Suppressor macrophage (primary cell): ENCODE measurements around the gene NACA2.
"Not testable (repeated sequence)": the region's sequence is repeated elsewhere in the genome, so short reads cannot be mapped to it uniquely, and the experiment has no call there.

Experiments used
- DNase-seq, 4 experiments: peaks; one replicate each; pipeline ENCODE4 v3.0.0-alpha.2; 2020 to 2022

Gene NACA2

DNA sequence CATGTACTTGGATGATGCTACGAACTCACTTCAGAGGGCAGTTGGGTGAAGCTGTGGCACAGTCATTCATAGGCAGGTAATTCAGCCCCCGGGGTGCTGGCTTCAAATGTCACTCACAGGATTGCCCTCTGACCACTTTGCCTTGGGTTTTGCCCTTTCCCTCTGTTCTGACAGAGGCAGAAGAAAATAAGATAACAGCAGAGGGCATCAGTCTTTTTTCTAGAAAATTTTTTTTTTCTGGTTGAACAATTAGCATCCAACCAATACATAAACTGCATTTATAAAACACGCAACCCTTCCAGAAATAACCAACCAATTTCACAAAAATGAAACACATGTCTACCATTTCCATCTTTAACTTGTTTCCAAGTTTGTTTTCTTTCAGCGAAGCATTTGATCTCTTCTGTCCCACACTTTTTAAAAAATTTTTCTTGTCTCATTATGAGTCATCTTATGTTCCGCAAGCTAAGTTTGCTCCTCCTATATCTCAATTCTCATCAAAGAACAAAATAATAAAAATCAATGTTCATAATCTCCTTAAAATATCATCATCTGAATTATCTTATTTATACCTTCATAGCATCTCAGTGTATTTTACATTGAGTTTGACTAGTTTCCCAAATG lies 15.6 kb downstream of the NACA2 start:
- DNase-seq, result no peak

DNA sequence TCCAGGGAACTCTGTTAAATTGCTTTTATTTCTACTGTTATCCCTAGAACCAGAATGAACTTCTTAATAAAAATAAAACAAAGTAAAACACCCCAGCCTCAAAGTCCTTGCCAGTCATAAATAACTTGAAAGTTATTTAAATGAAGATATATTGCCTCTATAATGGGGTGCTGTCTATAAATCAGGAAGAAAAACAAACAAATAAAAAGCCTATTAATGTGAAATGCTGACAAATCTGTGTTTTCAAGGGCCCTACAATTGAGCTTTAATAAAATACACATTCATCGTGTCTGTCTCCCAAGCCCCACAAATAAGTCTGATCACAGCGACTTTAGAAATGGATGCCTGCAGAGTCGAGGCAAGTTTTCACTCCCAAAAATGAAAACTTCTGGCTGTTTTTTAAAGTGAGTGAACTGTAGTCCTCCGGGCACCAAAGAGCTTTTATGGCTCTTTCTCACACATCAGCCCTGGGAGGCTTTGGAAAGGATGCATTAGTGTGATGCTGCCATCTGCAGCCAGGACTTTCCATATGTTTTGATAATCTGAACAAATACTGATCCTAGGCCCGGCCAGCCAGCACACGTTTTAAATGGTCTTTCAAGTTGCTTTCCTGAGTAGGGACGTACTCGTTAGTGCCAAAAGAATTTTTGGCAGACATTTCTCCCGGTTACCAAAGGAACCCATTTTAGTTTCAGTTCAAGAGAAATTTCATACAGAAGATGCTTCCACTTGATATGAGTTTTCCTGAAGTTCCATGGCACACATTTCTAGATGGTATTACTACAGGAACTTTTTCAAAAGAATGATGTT lies 16.3 kb downstream of the NACA2 start:
- DNase-seq, result peak in 1 of 4 experiments; percentile 2

DNA sequence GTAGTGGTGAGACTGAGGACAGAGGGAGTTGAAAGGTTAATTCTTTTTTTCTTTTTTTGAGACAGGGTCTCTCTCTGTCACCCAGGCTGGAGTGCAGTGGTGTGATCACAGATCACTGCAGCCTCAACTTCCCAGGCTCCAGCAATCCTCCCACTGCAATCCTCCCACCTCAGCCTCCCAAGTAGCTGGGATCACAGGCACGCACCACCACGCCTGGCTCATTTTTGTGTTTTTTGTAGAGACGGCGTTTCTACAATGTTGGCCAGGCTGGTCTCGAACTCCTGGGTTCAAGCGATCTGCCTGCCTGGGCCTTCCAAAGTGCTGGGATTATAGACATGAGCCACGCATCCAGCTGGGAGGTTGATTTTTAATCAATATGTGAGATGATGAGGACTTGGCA lies 18.5 kb downstream of the NACA2 start:
- DNase-seq, result not testable (repeated sequence)

DNA sequence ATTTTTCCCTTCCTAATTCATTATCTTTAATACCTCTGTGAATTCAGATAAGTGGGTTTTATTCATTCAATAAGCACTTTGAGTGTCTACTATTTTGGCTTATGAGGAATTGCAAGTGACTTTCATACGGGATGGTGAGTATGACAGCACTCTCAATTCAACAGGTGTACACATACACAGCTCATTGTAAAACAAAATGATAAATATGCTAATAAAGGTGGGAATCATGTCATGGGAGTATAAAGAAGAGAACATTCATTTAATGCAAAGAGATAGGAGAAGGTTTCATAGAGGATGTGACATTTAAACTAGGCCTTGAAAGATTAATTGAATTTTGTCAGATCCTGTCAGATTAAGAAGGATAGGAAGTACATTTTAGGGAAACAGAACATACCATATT lies 19.4 kb downstream of the NACA2 start:
- DNase-seq, result no peak

DNA sequence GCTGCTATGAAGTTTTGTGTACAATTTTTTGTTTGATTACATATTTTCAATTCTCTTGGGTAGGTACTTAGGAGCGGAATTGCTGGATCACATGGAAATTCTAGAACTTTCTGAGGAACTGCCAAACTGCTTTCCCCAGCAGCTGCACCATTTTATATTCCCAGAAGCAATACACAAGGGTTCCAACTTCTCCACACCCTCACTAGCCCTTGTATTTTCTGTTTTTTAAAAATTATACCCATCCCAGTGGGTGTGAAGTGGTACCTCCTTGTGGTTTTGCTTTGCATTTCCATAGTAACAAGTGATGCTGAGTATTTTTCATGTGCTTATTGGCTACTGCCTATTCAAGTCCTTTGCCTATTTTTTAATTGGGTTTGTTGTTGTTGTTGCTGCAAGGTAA lies 20.9 kb downstream of the NACA2 start:
- DNase-seq, result peak in 3 of 4 experiments; percentile 6 to 19 (median 11)

DNA sequence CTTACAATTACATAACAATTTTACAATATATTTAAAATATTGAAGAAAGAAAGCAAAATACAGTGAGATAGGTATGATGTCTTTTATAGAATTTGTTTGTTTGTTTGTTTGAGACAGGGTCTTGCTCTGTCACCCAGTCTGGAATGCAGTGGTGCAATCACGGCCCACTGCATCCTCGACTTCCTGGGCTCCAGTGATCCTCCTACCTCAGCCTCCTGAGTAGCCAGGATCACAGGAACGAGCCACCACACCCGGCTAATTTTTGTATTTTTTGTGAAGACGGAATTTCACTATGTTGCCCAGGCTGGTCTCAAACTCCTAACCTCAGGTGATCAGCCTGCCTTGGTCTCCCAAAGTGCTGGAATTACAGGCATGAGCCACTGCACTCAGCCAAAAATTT lies 21.5 kb downstream of the NACA2 start:
- not testable (repeated sequence) for DNase-seq

DNA sequence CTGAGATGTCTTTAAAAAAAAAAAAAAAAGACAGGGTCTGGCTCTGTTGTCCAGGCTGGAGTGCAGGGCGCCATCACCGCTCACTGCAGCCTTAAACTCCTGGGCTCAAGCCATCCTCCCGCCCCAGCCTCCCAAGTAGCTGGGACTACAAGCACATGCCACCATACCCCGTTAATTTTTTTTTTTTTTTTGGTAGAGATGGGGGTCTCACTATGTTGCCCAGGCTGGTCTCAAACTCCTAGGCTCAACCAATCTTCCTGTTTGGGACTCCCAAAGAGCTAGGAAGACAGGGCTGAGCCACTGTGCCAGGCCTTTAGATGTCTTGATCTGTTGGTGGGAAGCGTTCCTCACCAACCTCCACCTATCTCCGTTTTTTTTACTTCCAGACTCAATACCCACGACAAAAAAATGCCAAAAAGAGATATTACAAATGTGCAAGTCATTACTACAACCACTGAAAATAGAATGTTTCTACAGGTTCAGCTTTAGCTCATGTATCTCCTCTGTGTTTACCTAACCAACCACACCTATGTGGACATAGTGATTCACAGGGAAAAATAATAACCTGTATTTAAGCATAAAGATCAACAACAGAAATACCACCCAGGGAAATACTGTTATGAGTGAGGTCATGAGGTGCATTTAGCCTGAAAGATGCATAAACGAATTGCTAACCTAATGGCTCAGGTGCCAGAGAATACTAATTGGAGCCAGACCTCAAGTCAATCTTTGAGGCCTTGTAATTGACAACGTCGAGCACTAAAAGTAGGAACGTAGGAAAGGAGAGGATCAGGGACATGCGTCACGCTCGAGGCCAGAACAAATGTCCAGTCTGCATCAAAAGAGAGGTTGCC lies 22.6 kb downstream of the NACA2 start:
- DNase-seq, result no peak

DNA sequence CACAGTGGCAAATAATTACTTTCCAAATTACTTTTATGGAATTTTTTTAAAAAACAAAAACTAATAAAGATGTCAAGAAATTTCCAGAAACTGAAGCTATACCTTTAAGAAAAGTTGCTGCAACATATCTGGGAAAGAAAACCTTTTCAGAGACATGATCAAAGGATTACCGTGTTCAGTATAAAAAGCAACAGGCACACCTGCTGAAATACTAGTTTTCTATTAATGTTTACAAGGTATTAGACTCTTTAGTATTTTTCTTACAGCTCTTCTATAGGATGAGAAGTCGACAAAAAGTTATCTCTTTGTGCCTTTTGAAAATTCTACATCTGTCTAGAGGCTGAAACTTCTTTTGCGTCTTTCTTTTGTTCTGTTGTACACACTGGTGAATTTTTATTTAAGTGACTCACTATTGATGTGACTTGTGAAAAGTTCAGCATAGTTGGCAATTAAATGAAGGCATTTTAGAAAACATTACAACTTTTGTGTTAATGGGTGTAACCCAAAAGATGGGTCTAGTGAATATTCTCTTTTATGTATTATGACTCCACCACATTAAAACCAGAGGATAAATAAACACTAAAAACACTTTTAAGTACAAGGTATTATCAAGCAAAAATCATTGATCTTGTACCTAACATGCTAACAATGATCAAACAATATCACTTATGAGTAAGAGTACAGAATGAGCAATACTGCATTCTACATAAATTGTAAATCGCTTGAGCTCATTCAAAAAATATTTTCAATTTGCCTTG lies 23.8 kb downstream of the NACA2 start:
- DNase-seq, result no peak

DNA sequence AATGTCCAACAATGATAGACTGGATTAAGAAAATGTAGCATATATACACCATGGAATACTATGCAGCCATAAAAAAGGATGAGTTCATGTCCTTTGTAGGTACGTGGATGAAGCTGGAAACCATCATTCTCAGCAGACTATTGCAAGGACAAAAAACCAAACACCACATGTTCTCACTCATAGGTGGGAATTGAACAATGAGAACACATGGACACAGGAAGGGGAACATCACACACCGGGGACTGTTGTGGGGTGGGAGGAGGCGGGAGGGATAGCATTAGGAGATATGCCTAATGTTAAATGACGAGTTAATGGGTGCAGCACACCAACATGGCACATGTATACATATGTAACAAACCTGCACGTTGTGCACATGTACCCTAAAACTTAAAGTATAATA lies 24.6 kb downstream of the NACA2 start:
- not testable (repeated sequence) for DNase-seq

DNA sequence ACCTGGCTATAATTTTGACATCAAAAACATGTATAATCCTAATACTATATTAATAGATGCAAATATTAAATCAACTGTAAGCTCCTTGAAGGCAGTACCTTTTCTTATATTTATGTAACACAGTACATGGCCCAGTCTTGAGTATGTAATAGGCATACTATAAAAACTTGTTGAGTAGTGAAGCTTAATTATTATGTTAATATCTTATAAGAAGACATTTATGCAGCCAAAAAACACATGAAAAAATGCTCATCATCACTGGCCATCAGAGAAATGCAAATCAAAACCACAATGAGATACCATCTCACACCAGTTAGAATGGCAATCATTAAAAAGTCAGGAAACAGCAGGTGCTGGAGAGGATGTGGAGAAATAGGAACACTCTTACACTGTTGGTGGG lies 25.2 kb downstream of the NACA2 start:
- DNase-seq, result not testable (repeated sequence)

DNA sequence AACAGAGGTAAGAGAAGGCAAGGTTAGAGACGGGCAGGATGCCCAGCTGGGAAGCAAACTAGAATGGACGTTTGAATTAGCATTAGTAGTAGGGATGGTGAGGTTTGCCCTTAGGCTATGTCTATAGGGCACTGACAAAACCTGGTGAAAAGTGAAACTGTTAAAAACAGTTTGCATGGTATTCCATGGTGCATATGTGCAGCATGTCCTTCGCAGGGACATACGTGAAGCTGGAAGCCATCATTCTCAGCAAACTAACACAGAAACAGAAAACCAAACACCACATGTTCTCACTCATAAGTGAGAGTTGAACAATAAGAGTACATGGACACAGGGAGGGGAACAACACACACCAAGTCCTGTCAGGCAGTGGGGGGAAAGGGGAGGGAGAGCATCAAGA lies 25.8 kb downstream of the NACA2 start:
- DNase-seq, result no peak

DNA sequence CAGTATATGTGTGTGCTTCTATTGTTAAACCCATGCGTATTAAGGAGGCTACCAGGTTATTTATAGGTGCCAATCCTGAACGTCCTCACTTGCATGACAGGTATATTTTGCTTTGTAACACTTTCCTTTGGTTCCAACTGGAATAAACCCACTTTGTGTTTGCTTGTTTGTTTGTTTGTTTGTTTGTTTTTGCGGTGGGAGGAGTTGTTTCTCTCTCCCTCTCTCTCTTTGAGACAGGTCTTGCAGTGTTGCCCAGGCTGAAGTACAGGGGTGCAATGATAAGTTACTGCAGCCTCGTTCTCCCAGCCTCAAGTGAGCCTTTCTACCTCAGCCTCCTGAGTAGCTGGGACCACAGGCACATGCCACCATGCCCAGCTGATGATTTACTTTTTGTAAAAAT lies 28.7 kb downstream of the NACA2 start:
- DNase-seq, result no peak

DNA sequence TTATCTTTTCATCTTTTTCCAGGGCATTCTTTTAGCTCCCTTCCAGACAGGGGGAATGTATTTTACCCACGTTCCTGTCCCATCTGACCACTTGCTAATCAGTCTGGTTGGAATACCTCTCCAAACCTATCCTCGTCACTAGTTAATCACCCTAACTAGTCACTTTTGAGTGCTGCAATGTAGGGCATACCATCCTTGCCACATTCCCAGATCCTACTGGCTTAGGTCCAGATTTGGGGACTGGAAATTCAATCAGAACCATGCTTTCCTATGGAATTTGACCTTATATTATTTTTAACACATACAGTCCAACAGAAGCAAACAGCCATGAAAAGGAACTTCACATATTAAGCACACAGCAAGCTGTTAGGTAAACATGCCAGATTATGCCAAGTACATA lies 29.7 kb downstream of the NACA2 start:
- no peak for DNase-seq

DNA sequence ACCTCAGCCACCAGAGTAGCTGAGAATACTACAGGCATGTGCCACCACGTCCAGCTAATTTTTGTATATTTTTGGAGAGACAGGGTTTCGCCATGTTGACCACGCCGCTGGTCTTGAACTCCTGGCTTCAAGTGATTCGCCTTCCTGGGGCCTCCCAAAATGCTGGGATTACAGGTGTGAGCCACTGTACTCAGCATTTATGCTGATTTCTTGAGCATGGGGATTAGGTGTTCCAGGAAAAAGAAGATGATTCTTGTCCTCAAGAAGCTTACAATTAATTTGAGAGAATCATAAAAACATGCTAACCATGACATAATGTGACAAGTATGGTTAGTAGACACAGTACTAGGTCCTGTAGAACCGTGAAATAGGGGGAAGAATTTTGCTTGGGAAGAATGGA lies 30.9 kb downstream of the NACA2 start:
- DNase-seq, result no peak

DNA sequence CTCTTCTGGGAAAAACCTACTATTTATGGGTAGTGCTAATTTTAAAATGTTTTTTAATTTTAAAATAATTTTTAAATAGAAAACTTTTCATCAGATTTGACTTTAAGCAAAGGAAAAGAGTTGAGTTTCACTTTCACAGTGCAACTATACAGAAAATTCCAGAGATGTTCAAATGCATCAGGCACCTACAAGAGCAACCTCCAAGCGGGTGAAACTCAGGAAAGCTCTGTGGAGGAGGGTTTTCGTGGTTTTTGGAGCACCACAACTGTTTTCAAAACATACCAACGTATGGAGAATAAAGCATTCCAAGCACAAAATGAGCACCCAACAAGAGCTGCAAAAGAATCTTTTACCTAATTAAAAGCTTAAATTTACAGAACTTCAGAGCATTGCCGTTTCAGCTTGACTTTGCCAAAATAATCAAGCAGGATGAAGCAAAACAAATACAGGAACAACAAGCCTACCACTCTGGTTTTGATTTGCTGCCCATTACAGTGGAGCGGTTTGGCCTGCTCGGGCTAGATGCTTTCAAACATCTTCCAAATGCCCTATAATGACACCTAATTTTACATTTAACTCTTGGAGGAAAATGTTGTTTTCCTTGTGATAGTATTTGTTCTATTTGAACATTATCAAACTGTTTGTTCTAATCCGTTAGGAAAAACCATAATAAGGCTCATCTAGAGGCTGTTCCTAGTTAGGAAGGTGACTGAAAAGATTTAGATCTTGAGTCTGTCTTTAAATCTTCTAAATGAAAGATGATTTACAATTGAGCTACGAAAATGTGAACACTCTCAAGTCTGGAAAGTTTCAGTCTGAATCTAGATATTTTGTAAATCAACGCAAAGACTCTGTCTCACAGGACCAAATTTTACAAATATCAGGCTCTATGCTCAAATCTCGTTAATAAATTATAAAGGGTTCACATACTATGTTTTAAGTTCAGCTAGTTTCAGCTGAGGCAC lies 34.5 kb downstream of the NACA2 start:
- no peak for DNase-seq

DNA sequence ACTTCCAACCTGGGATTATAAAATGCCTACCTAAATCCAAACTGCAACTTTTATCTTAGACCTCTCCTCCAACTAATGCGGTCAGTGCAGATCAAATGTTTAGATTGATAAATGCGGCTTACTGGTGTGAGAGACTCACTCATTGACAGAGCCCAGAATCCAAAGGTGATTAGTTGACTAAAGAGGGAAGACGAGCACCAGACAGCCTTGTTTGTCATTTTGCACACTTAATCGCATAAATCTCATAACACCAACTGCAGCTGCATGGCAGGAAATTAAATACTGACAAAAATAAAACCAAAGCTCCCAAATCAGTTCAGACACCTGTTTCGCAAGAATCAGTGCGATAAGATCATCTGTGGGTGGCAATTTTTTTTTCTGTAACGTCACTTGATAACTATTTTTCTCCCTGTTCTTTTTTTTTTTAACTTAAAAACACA lies 35.9 kb downstream of the NACA2 start:
- no peak for DNase-seq

DNA sequence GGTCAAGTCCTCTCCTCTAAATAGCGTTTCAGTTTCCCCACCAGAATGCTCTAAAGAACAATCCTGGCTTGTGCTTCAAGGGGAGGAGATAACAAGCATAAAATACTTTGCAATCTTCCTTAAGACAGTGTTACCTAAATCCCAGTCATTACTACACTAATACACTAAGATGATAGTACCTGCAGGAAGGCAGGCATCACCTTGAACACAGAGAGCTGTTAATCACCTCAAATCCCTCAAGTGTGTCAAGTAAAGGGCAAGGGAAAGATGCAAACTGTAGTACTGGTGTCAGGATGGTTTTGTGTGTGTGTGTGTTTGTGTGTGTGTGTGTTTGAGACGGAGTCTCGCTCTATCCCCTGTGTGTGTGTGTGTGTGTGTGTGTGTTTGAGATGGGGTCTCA lies 36.8 kb downstream of the NACA2 start:
- DNase-seq, result no peak

DNA sequence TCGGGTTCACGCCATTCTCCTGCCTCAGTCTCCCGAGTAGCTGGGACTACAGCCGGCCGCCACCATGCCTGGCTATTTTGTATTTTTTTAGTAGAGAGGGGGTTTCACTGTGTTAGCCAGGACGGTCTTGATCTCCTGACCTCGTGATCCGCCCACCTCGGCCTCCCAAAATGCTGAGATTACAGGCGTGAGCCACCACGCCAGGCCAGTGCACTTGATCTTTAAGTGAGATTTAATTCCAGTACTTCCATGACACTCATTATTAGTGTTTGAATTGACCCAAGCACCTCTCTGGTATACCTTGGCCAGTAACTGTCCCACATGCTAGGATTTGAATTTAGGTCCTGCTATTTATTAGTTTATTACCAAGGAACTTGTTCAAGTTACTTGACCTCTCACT lies 38.5 kb downstream of the NACA2 start:
- DNase-seq, result not testable (repeated sequence)

DNA sequence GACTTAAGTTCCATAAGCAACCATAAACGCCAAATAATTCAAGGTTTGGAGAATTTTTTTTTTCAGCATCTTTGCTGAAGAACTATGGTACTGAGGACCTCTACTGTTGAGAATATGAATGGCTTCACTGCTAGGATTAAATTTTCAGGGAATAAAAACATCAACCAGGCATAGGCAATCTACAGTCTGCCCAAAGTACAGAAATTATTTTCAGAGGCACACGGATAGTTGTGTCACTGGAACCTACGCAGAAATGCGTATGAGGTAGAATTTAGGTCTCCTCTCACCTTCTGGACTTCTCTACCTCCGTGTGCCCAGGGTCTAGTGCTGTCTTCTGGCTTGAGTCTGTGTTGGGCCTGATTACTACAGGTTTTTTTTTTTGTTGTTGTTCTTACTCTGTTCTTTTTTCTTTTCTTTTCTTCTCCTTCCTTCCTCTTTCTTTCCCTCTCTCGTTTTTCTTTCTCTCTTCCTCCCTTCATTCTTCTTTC lies 39.7 kb downstream of the NACA2 start:
- peak; percentile 3 to 55 (median 34) for DNase-seq

DNA sequence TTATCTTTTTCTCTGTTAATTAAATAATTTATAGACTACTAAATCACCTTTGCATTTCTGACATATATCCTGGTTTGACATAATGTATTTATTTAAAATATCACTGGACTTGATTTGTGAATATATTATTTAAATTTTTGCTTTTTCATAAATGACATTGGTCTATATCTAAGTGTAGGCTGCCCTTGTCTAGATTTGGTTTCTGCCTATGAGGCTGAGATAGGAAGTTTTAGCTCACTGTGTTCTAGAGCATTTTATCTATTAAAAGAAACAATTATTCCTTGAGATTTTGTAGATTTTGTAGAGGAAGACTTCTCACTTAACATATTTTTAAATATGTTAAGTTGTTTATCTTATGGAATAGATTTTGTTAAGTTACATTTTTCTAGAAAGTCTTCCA lies 43.9 kb downstream of the NACA2 start:
- no peak for DNase-seq

DNA sequence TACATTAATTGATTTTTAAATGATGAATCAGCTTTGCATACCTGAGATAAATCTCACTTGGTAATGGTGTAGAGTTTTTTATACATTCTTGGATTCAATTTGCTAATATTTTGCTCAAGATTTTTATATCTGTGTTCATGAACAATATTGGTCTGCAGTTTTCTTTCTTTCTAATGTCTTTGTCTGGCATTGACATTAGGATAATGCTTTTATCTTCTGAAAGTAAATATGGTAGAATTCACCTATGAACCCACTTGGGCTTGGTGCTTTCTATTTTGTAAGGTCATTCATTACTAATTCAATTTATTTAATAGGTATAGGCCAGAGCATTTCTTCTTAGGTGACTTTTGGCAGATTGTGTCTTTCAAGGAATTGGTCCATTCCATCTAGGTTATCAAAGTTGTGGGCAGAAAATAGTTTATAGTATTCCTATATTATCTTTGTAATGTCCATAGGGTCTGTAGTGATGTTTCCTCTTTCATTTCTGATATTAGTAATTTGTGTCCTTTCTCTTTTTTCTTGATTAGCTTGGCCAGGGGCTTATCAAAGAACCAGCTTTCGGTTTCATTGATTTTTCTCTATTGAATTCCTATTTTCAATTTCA lies 45.6 kb downstream of the NACA2 start:
- no peak for DNase-seq
